Osteoblast (primary cell): ENCODE data around the gene AGPS. TPM values are rescaled to one million over a fixed set of nuclear protein-coding genes. Genes with fewer than 3 reads are reported as not detected.
A peak's percentile ranks its signal among the peaks of the same experiment; 100 is the strongest.
"Not testable (repeated sequence)": the region's sequence is repeated elsewhere in the genome, so short reads cannot be mapped to it uniquely, and the experiment has no call there.

Experiments used
- DNase-seq: peaks from one replicate; pipeline ENCODE4 v3.0.0; 2011; ENCODE audit warnings: low spot score, mixed read lengths; ENCODE audit not compliant: insufficient read length; ENCODE audit errors: missing footprints
- H2AFZ ChIP-seq: 2 replicates; pipeline ENCODE4 v1.6.0; 2011; ENCODE audit warnings: mild to moderate bottlenecking, low read length
- H3K27ac ChIP-seq: 2 replicates; pipeline ENCODE4 v1.5.1; 2011; ENCODE audit warnings: mild to moderate bottlenecking, low read depth, low read length, moderate library complexity
- H3K27me3 ChIP-seq: 2 replicates; pipeline ENCODE4 v1.6.0; 2012; ENCODE audit warnings: mild to moderate bottlenecking, control low read depth, inconsistent platforms, low read length, moderate library complexity; ENCODE audit not compliant: insufficient read depth
- H3K36me3 ChIP-seq: 2 replicates; pipeline ENCODE4 v1.5.1; 2011; ENCODE audit warnings: mild to moderate bottlenecking, low read length, control low read depth, moderate library complexity; ENCODE audit not compliant: insufficient read depth
- H3K4me1 ChIP-seq: 2 replicates; pipeline ENCODE4 v1.5.1; 2011; ENCODE audit warnings: mild to moderate bottlenecking, low read length, control low read depth, moderate library complexity; ENCODE audit not compliant: insufficient read depth
- H3K4me2 ChIP-seq: 2 replicates; pipeline ENCODE4 v1.6.0; 2011; ENCODE audit warnings: mild to moderate bottlenecking, low read length; ENCODE audit not compliant: insufficient read depth
- H3K4me3 ChIP-seq: fragments of 200-600 bp; sonication (generic); 3 replicates; pipeline ENCODE4 v1.5.1; 2012; ENCODE audit warnings: mild to moderate bottlenecking, low read length, inconsistent platforms; ENCODE audit not compliant: insufficient read depth
- H3K79me2 ChIP-seq: 2 replicates; pipeline ENCODE4 v1.6.0; 2012; ENCODE audit warnings: mild to moderate bottlenecking, low read length, control low read depth, inconsistent platforms; ENCODE audit not compliant: insufficient read depth
- H3K9me3 ChIP-seq: 2 replicates; pipeline ENCODE4 v1.5.1; 2011; ENCODE audit warnings: low read depth, low read length, control low read depth
- H4K20me1 ChIP-seq: 2 replicates; pipeline ENCODE4 v1.6.0; 2012; ENCODE audit warnings: mild to moderate bottlenecking, low read length, control low read depth; ENCODE audit not compliant: insufficient read depth
- total RNA-seq: library from RNA; depleted of rRNA; stranded (reverse); fragments of >200 nt; gene quantifications from 2 replicates; pipeline ENCODE4 v1.2.3, GENCODE V29; 2012
- TF ChIP-seq, protein P1 (sequence below): IDR thresholded peaks from 2 replicates; pipeline ENCODE4 v1.5.1; 2011; ENCODE audit warnings: mild to moderate bottlenecking, low read depth, low read length, moderate library complexity; ENCODE audit errors: extremely low read depth

Gene AGPS
- total RNA-seq, 1 donor, result 34.0 TPM

DNA sequence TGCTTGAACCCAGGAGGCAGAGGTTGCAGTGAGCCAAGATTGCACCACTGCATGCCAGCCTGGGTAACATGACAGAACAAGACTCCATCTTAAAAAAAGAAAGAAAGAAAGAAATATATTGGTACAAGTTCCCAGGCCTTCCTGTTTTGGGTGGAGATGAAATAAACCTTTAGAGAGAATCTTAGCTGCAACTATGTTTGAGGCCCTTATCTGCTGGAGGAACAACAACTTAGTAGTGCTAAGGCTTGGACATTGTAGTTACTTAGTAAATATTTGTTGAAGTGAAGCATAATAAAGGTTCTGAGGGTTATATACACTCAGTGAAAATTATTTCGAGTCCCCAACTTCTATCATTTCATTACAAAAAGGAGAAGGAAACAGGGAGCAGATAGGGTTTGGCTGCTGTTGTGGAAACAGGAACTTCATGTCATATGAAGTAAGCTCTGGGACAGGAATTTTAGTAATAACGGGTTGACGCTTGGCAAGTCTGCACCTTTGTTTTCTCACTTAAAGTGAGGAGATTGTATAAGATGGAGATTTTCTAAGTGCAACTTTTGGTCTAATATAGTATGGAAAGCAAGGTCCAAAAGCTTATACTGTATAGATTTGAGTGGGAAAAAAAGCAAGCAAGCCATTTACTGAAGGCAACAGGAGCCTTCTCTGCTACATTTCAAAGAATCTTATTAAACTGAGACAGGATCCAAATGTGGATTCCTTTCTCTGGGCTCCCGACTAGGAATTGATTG lies 40.0 kb upstream of the AGPS start:
- H3K4me1 ChIP-seq, result no peaks in the 10 kb centered on the region
- TF ChIP-seq, protein P1, sequence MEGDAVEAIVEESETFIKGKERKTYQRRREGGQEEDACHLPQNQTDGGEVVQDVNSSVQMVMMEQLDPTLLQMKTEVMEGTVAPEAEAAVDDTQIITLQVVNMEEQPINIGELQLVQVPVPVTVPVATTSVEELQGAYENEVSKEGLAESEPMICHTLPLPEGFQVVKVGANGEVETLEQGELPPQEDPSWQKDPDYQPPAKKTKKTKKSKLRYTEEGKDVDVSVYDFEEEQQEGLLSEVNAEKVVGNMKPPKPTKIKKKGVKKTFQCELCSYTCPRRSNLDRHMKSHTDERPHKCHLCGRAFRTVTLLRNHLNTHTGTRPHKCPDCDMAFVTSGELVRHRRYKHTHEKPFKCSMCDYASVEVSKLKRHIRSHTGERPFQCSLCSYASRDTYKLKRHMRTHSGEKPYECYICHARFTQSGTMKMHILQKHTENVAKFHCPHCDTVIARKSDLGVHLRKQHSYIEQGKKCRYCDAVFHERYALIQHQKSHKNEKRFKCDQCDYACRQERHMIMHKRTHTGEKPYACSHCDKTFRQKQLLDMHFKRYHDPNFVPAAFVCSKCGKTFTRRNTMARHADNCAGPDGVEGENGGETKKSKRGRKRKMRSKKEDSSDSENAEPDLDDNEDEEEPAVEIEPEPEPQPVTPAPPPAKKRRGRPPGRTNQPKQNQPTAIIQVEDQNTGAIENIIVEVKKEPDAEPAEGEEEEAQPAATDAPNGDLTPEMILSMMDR, result no peak

GRCh38 chr2:177353187-177353478 lies 39.4 kb upstream of the AGPS start:
- H3K4me3 ChIP-seq, result no peak overlapping the region
- TF ChIP-seq, protein P1, result no peak
- no peaks in the 10 kb centered on the region for H3K9me3 ChIP-seq
- H2AFZ ChIP-seq, result no peak overlapping the region
- no peaks in the 10 kb centered on the region for H3K4me1 ChIP-seq
- H3K27ac ChIP-seq, result no peak overlapping the region
- H3K79me2 ChIP-seq, result no peaks in the 10 kb centered on the region
- H4K20me1 ChIP-seq, result no peaks in the 10 kb centered on the region
- no peak for DNase-seq
- no peak overlapping the region for H3K4me2 ChIP-seq
- no peaks in the 10 kb centered on the region for H3K27me3 ChIP-seq
- H3K36me3 ChIP-seq, result no peaks in the 10 kb centered on the region

More for the DNA sequence above, 40.0 kb upstream of the AGPS start:
- DNase-seq, result peak; percentile 31
- H3K27me3 ChIP-seq, result no peaks in the 10 kb centered on the region
- H2AFZ ChIP-seq, result no peak overlapping the region
- H3K36me3 ChIP-seq, result no peaks in the 10 kb centered on the region
- no peaks in the 10 kb centered on the region for H3K9me3 ChIP-seq
- no peak overlapping the region for H3K27ac ChIP-seq
- no peaks in the 10 kb centered on the region for H3K79me2 ChIP-seq
- H3K4me3 ChIP-seq, result no peak overlapping the region
- H4K20me1 ChIP-seq, result no peaks in the 10 kb centered on the region
- H3K4me2 ChIP-seq, result no peak overlapping the region

GRCh38 chr2:177354541-177354940 lies 38.0 kb upstream of the AGPS start:
- not testable (repeated sequence) for H3K4me1 ChIP-seq, H3K4me2 ChIP-seq, H3K4me3 ChIP-seq, H3K79me2 ChIP-seq, H3K27ac ChIP-seq, H2AFZ ChIP-seq, H3K36me3 ChIP-seq, DNase-seq, H4K20me1 ChIP-seq, H3K27me3 ChIP-seq, H3K9me3 ChIP-seq

GRCh38 chr2:177355874-177356273 lies 36.7 kb upstream of the AGPS start:
- Histone ChIP-seq H3K4me1 (no peaks in the 10 kb centered on the region), H3K36me3 (no peaks in the 10 kb centered on the region), H3K4me3 (no peak overlapping the region), H3K27me3 (no peaks in the 10 kb centered on the region), H3K9me3 (no peaks in the 10 kb centered on the region), H3K4me2 (no peak overlapping the region), H2AFZ (no peak overlapping the region), H4K20me1 (no peaks in the 10 kb centered on the region), H3K27ac (no peak overlapping the region), H3K79me2 (no peaks in the 10 kb centered on the region)
- TF ChIP-seq, protein P1, result no peak
- no peak for DNase-seq
